Right lobe of liver (tissue), 6 donors: Measurements from ENCODE around the gene PPM1L. TPM values are rescaled to one million over a fixed set of nuclear protein-coding genes. Genes with fewer than 3 reads are reported as not detected.

Experiments used
- ATAC-seq, 4 donors: fragments of 200-7000 bp; cut with Tn5 transposase; one replicate each; pipeline ENCODE4 v1.9.1; 2020; ENCODE audit warnings: mild to moderate bottlenecking in 4 of 4, moderate library complexity in 4 of 4
- DNase-seq, 3 donors: peaks; one replicate each; pipeline ENCODE4 v3.0.0-alpha.2; 2020
- H3K27ac ChIP-seq, 3 donors: fragments of 200-600 bp; one replicate each; pipeline ENCODE4 v1.8.0; 2022
- H3K27me3 ChIP-seq, 2 donors: fragments of 200-600 bp; one replicate each; pipeline ENCODE4 v1.8.0; 2022
- H3K36me3 ChIP-seq, 4 donors: fragments of 200-600 bp; sonication (generic) in 1 of 4; one replicate each; pipeline versions ENCODE4 v1.5.1 to v1.8.0; 2017 to 2022; ENCODE audit warnings: control low read depth in 1 of 4
- H3K4me1 ChIP-seq, 4 donors: fragments of 200-600 bp; sonication (generic) in 1 of 4; one replicate each; pipeline versions ENCODE4 v1.5.1 to v1.8.0; 2017 to 2022; ENCODE audit warnings: control low read depth in 1 of 4
- H3K4me3 ChIP-seq, 3 donors: fragments of 200-600 bp; one replicate each; pipeline ENCODE4 v1.8.0; 2022
- H3K9me3 ChIP-seq, 4 donors: fragments of 200-600 bp; sonication (generic) in 1 of 4; one replicate each; pipeline versions ENCODE4 v1.5.1 to v1.8.0; 2017 to 2022; ENCODE audit warnings: control low read depth in 1 of 4
- POLR2A ChIP-seq: fragments of 450-650 bp; IDR thresholded peaks from one replicate; pipeline ENCODE4 v1.6.1; 2017; ENCODE audit warnings: antibody characterized with exemption, mild to moderate bottlenecking
- WGBS: methylation state at CpG from one replicate; pipeline ENCODE4 v1.1.6; 2018; ENCODE audit warnings: low coverage, low lambda C conversion rate; ENCODE audit not compliant: insufficient coverage; ENCODE audit errors: missing lambda C conversion rate; 5-methylcytosine and 5-hydroxymethylcytosine counted together
- intact Hi-C, 2 donors: fragments of 100-400 bp; cut with DNase I; formaldehyde crosslinking; loops; one replicate each; pipeline versions ENCODE4 v1.11.2 to v1.14.1; 2022
- total RNA-seq, 6 experiments: library from RNA; depleted of rRNA in 2 of 6; stranded (reverse); fragments of >200 nt in 2 of 6; fragmentation: NEBNext Ultra II Directional in 3 of 6; extraction: Animal tissue kit (Norgen Biotek cat#: 25700) in 3 of 6; gene quantifications; one replicate each; pipeline versions ENCODE4 v1.1.0 to v1.2.4, GENCODE V29; 2016 to 2023
- TF ChIP-seq, protein P1 (sequence below), 4 donors: fragments of 200-600 bp in 3 of 4; fragments of 450-650 bp in 1 of 4; IDR thresholded peaks; one replicate each; pipeline versions ENCODE4 v1.5.1 to v1.8.0; 2016 to 2022; ENCODE audit warnings: antibody characterized with exemption in 4 of 4, mild to moderate bottlenecking in 2 of 4
- donor health status: DM: no; HTN: yes; CAD: no.
- donor health status: DM: no; HTN: no; CAD: no.
- donor health status: DM: no; HTN: no; CAD: no.
- donor health status: DM: no; HTN: yes; CAD: no.
- donor health status: DM: no; HTN: yes; CAD: no.

PPM1L gene
- total RNA-seq, 6 experiments from 2014 or later: 6.9 to 25.4 (median 14.7) TPM

DNA sequence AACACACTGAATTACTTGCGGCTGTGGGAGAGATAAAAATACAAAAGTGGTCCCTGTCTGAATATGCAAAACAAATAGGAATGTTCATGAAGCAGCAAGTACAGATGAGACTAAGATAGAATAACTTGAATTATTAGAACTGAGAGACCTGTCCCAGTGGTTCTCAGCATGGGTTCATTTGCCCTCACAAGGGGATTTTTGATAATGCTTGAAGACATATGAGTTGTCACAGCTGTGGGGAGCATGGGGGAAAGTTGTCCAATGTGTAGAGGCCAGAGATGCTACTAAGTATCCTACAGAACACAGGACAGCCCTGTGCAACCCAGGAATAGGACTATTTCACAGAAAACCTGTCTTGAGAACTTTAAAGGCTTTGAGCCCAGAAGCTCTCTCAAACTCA is 22.4 kb downstream of the PPM1L start:
- DNase-seq (no peak), ATAC-seq (no peak)
- no peak overlapping the region for H3K27ac ChIP-seq
- 71% methylated on average over 1 of the region's 1 CpG for WGBS
- no peaks in the 10 kb centered on the region for H3K27me3 ChIP-seq
- intact Hi-C loops: no loop called here
- H3K9me3 ChIP-seq: no peaks in the 10 kb centered on the region
- TF ChIP-seq, protein P1, sequence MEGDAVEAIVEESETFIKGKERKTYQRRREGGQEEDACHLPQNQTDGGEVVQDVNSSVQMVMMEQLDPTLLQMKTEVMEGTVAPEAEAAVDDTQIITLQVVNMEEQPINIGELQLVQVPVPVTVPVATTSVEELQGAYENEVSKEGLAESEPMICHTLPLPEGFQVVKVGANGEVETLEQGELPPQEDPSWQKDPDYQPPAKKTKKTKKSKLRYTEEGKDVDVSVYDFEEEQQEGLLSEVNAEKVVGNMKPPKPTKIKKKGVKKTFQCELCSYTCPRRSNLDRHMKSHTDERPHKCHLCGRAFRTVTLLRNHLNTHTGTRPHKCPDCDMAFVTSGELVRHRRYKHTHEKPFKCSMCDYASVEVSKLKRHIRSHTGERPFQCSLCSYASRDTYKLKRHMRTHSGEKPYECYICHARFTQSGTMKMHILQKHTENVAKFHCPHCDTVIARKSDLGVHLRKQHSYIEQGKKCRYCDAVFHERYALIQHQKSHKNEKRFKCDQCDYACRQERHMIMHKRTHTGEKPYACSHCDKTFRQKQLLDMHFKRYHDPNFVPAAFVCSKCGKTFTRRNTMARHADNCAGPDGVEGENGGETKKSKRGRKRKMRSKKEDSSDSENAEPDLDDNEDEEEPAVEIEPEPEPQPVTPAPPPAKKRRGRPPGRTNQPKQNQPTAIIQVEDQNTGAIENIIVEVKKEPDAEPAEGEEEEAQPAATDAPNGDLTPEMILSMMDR (IDR thresholded peaks at IDR 0.05): no peak
- no peak for TF ChIP-seq POLR2A
- no peaks in the 10 kb centered on the region for H3K4me1 ChIP-seq
- H3K36me3 ChIP-seq: no peaks in the 10 kb centered on the region
- H3K4me3 ChIP-seq: no peak overlapping the region

DNA sequence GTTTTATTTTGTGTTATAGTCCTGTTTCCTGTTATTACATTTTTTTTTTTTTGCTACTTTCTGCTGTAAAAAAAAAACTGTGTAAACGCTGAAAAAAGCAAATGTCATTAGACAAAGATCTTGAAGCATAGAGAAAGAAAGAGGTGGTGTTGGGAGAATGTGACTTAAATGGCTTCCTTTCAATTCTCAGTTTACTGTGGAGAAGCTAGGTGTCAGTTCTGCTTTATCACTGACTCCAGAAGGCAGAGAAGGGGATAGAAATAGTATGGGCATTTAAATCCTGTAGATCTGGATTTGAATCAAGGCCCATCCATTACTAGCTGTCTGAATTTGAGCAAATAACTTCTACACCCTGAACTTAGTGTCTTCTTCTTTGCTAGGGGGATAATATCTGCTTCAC is 23.0 kb downstream of the PPM1L start:
- no peak for ATAC-seq
- no peak for DNase-seq
- Histone ChIP-seq H3K9me3 (no peaks in the 10 kb centered on the region), H3K27me3 (no peaks in the 10 kb centered on the region), H3K4me3 (no peak overlapping the region), H3K36me3 (no peaks in the 10 kb centered on the region), H3K4me1 (no peaks in the 10 kb centered on the region), H3K27ac (no peak overlapping the region)
- TF ChIP-seq POLR2A: no peak
- TF ChIP-seq, protein P1 (IDR thresholded peaks at IDR 0.05): no peak
- 57% methylated on average over 1 of the region's 1 CpG for WGBS
- intact Hi-C loops: no loop called here

DNA sequence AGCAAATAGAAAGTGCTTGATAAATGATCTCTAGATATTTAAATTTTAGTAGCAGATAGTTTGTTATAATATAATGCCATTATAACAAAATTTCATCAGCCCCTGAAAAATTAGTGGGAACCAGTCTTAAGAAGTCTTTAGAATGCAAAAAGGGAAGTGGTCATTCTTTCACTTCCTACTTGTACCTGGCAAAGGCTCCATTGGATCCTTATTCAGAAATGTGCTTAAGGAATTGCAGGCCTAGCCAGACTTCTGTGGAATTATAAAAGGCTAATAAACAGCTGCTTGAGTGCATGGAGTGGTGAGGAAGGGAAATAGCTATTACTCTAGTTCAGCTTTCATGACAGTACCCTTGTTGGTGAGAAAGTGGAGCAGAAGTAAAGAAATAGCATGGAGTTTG is 24.2 kb downstream of the PPM1L start:
- peak; percentile 21 to 60 (median 35) for ATAC-seq
- TF ChIP-seq, protein P1 (IDR thresholded peaks at IDR 0.05): no peak
- Histone ChIP-seq H3K9me3 (no peaks in the 10 kb centered on the region), H3K27me3 (no peaks in the 10 kb centered on the region), H3K4me3 (no peak overlapping the region), H3K27ac (no peak overlapping the region), H3K36me3 (no peaks in the 10 kb centered on the region), H3K4me1 (no peaks in the 10 kb centered on the region)
- DNase-seq: no peak
- intact Hi-C loops: no loop called here

DNA sequence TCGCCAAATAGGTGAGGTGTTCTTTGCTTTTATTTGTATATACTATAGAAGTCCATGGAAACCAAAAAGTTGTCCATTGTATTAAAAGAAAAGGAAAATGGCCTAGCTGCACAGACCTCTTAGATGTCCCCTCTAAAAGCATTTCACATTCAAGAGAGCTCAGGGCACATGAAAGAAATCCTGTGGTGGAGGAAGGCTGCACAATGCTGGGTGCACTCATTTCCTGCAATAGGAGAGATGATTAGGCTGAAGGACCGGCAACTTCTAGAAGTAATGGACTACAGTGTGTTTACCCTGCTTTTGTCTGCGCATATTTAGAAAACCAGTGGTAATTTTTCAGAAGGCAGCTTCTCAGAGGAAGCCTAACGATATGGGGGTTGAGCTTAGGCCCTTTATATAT is 25.4 kb downstream of the PPM1L start:
- Histone ChIP-seq H3K27ac (no peak overlapping the region), H3K4me3 (no peak overlapping the region), H3K27me3 (no peaks in the 10 kb centered on the region), H3K4me1 (no peaks in the 10 kb centered on the region), H3K9me3 (no peaks in the 10 kb centered on the region), H3K36me3 (no peaks in the 10 kb centered on the region)
- 74% methylated on average over 4 of the region's 4 CpGs for WGBS
- DNase-seq (no peak), ATAC-seq (no peak)
- TF ChIP-seq, protein P1 (IDR thresholded peaks at IDR 0.05): no peak
- TF ChIP-seq POLR2A: no peak
- intact Hi-C loops: no loop called here

DNA sequence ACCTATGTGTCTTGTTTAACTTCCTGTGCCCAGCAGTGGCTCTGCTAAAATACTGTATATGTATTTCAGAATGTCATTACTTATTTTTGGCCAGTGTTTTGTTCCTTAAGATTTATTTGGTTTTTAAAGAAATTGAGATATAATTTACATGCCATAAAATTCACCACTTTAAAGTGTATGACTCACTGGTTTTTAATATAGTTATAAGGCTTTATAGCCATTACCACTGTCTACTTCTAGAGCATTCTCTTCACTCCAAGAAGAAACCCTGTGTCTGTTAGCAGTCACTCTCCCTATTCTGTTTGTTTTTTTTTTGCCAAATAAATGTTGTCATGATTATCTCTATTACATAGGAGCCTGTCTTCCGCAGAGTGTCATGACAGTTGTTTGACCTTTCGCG is 25.8 kb downstream of the PPM1L start:
- Histone ChIP-seq H3K27me3 (no peaks in the 10 kb centered on the region), H3K4me3 (no peak overlapping the region), H3K36me3 (no peaks in the 10 kb centered on the region), H3K9me3 (no peaks in the 10 kb centered on the region), H3K4me1 (no peaks in the 10 kb centered on the region), H3K27ac (no peak overlapping the region)
- no peak for TF ChIP-seq POLR2A
- TF ChIP-seq, protein P1 (IDR thresholded peaks at IDR 0.05): no peak
- 73% methylated on average over 3 of the region's 3 CpGs for WGBS
- DNase-seq (no peak), ATAC-seq (no peak)
- intact Hi-C loops: no loop called here
